Lung (tissue), 12 donors: Measurements from ENCODE around the gene SDC1. TPM values are rescaled to one million over a fixed set of nuclear protein-coding genes. Genes with fewer than 3 reads are reported as not detected.
"Not testable (repeated sequence)": the region's sequence is repeated elsewhere in the genome, so short reads cannot be mapped to it uniquely, and the experiment has no call there.

ENCODE experiments used
- ATAC-seq: fragments of 200-7000 bp; cut with Tn5 transposase; one replicate; pipeline ENCODE4 v1.9.1; 2020; ENCODE audit warnings: moderate number of reproducible peaks; ENCODE audit not compliant: insufficient read depth, low FRiP score
- DNase-seq, 3 donors: peaks; one replicate each; pipeline ENCODE4 v3.0.0-alpha.2; 2013 to 2017
- H3K27ac ChIP-seq, 2 donors: one replicate each; pipeline ENCODE4 v1.5.1; 2013; ENCODE audit warnings: mild to moderate bottlenecking in 2 of 2, moderate library complexity in 2 of 2, control low read depth in 1 of 2, inconsistent platforms in 1 of 2, low read depth in 1 of 2, low read length in 1 of 2
- H3K27me3 ChIP-seq, 3 donors: one replicate each; pipeline ENCODE4 v1.5.1; 2013; ENCODE audit warnings: low read length in 2 of 3; ENCODE audit not compliant: control insufficient read depth in 3 of 3, insufficient read depth in 3 of 3
- H3K36me3 ChIP-seq, 4 donors: one replicate each; pipeline ENCODE4 v1.5.1; 2013; ENCODE audit warnings: low read length in 4 of 4, mild to moderate bottlenecking in 1 of 4, moderate library complexity in 1 of 4; ENCODE audit not compliant: control insufficient read depth in 4 of 4, insufficient read depth in 4 of 4
- H3K4me1 ChIP-seq, 5 donors: one replicate each; pipeline ENCODE4 v1.5.1; 2013; ENCODE audit warnings: low read length in 5 of 5, mild to moderate bottlenecking in 2 of 5, moderate library complexity in 1 of 5; ENCODE audit not compliant: control insufficient read depth in 5 of 5, insufficient read depth in 5 of 5
- H3K4me3 ChIP-seq: one replicate; pipeline ENCODE4 v1.5.1; 2013; ENCODE audit warnings: mild to moderate bottlenecking, control low read depth, moderate library complexity
- H3K9ac ChIP-seq, 2 donors: one replicate each; pipeline ENCODE4 v1.5.1; 2013; ENCODE audit warnings: low read length in 2 of 2, control low read depth in 1 of 2; ENCODE audit not compliant: insufficient read depth in 1 of 2
- H3K9me3 ChIP-seq, 4 donors: one replicate each; pipeline ENCODE4 v1.5.1; 2013; ENCODE audit warnings: low read length in 3 of 4, mild to moderate bottlenecking in 1 of 4, moderate library complexity in 1 of 4; ENCODE audit not compliant: control insufficient read depth in 4 of 4, insufficient read depth in 3 of 4
- CTCF ChIP-seq: IDR thresholded peaks from 2 replicates; pipeline ENCODE4 v1.5.1; 2012; ENCODE audit warnings: mild to moderate bottlenecking; ENCODE audit errors: control extremely low read depth, extremely low read depth
- WGBS, 2 donors: extraction: QIAGEN DNeasy Blood & Tissue Kit; methylation state at CpG; one replicate each; pipeline ENCODE4 v1.1.7; 2013; 5-methylcytosine and 5-hydroxymethylcytosine counted together
- polyA plus RNA-seq, 2 donors: library from polyadenylated mRNA; stranded (reverse); fragments of 200-250 nt; gene quantifications; one replicate each; pipeline ENCODE4 v1.2.1, GENCODE V29; 2013
- total RNA-seq, 2 donors: library from RNA; depleted of rRNA in 1 of 2; stranded (reverse); fragments of >200 nt in 1 of 2; gene quantifications; one replicate each; pipeline ENCODE4 v1.2.1, GENCODE V29; 2014 to 2021
- donor health status: control.
- donor health status: control.
- donor health status: Bipolar disorder and iron deficiency.
- donor health status: healthy.
- donor health status: DM: yes; HTN: yes; CAD: no.

SDC1 gene
- total and polyA plus RNA-seq, 4 donors, result 94.1 to 234 (median 173) TPM

GRCh38 chr2:20250436-20250835 lies 25.5 kb upstream of the SDC1 start:
- Histone ChIP-seq H3K4me1 (no peaks in the 10 kb centered on the region), H3K27me3 (no peaks in the 10 kb centered on the region), H3K4me3 (no peak overlapping the region), H3K9ac (no peak overlapping the region), H3K36me3 (peaks cover 18 to 49% (median 28%) of the 10 kb centered on the region in 4 donors), H3K27ac (no peak overlapping the region), H3K9me3 (no peaks in the 10 kb centered on the region)
- ATAC-seq (no peak), DNase-seq (no peak)
- TF ChIP-seq CTCF, result no peak

GRCh38 chr2:20249170-20249569 lies 24.2 kb upstream of the SDC1 start:
- Histone ChIP-seq H3K9ac (no peak overlapping the region), H3K27me3 (no peaks in the 10 kb centered on the region), H3K4me3 (no peak overlapping the region), H3K4me1 (no peaks in the 10 kb centered on the region), H3K27ac (no peak overlapping the region), H3K36me3 (peaks cover 17 to 36% (median 22%) of the 10 kb centered on the region in 4 donors), H3K9me3 (no peaks in the 10 kb centered on the region)
- DNase-seq (no peak), ATAC-seq (no peak)
- TF ChIP-seq CTCF, result no peak
- 86 to 89% methylated on average over 6 of the region's 6 CpGs for WGBS, 2 donors

GRCh38 chr2:20247084-20247483 lies 22.2 kb upstream of the SDC1 start:
- no peak for ATAC-seq
- H3K36me3 ChIP-seq, result peaks cover 5 to 16% (median 13%) of the 10 kb centered on the region in 4 donors
- H3K9ac ChIP-seq, result no peak overlapping the region
- peaks cover 0 to 1% (median 0%) of the 10 kb centered on the region in 5 donors for H3K4me1 ChIP-seq
- 95 to 100% methylated on average over 1 of the region's 1 CpG for WGBS, 2 donors
- no peak overlapping the region for H3K4me3 ChIP-seq
- no peak overlapping the region for H3K27ac ChIP-seq
- H3K9me3 ChIP-seq, result no peaks in the 10 kb centered on the region
- no peak for TF ChIP-seq CTCF
- H3K27me3 ChIP-seq, result no peaks in the 10 kb centered on the region
- no peak for DNase-seq

- DNase-seq, H3K27me3 ChIP-seq, H3K27ac ChIP-seq, H3K36me3 ChIP-seq, H3K4me3 ChIP-seq, ATAC-seq, H3K9me3 ChIP-seq, H3K4me1 ChIP-seq, H3K9ac ChIP-seq: not testable (repeated sequence)
- 92 to 94% methylated on average over 5 of the region's 5 CpGs for WGBS, 2 donors
Observed at GRCh38 chr2:20243637-20244036, 18.7 kb upstream of the SDC1 start.
